Cerebellar nuclear complex (tissue), 1 donor: ENCODE data around the gene MYH11.
"Not testable (repeated sequence)": the region's sequence is repeated elsewhere in the genome, so short reads cannot be mapped to it uniquely, and the experiment has no call there.

ENCODE experiments used
- DNase-seq, 2 experiments: peaks; one replicate each; lab custom pipeline; 2025; lab: John Stamatoyannopoulos, UW

Gene MYH11

DNA sequence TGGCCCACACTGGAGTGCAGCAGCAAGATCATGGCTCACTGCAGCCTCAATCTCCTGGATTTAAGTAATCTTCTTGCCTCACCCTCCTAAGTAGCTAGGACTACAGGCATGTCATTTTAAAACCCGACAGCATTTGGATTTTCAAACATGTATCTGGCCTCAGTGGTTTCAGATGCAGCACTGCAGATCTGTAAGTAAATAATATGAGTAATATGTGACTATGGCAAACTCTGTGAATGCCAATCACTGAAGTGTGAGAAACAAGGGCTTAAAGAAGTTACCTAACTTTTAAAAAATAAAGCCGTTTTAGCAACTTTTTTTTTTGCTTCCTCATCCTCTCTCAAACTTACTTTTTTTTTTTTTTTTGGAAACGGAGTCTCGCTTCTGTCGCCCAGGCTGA lies 19.7 kb upstream of the MYH11 start:
- no peak for DNase-seq

DNA sequence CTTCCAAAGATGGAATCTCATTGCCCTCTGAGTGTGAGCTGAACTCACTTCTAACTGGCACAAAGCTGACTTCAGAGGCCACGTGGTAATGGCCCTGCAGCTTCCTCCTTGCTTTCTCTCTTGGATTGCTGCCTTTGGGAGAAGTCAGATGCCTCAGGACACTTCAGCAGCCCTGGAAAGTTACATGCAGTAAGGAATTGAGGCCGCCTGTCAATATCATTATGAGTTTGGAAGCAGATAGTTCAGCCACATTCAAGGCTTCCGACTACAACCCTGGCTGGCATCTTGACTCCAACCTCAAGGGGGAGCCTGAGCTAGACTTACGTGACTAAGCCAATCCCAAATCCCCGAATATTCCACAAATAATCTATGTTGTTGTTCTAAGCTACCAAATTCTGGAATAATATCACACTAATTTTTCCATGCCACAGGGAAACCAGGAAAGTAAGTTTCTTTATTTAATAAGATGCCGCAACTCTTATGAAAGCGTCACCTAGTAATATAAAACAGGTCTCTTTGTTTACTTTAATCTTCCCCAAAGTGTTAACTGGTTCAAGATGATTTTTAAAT lies 18.0 kb upstream of the MYH11 start:
- DNase-seq, result no peak

DNA sequence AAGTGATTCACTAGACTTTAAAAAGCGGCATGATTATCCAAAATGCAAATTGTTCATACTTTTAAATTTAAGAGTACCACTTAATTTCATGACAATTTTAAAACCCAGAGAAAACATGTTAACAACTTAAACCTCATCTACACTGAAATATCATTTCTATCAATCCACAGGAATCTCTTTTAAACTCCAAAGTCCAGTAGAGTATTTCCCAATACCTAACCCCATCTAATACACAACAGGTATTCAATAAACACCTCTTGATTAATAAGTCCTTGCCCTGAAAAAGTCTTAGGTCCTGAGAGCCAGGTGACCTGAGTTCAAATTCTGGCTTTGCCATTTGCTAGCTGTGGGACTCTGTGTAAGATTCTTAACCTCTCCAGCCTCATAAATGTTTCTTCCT lies 16.9 kb upstream of the MYH11 start:
- DNase-seq, result no peak

DNA sequence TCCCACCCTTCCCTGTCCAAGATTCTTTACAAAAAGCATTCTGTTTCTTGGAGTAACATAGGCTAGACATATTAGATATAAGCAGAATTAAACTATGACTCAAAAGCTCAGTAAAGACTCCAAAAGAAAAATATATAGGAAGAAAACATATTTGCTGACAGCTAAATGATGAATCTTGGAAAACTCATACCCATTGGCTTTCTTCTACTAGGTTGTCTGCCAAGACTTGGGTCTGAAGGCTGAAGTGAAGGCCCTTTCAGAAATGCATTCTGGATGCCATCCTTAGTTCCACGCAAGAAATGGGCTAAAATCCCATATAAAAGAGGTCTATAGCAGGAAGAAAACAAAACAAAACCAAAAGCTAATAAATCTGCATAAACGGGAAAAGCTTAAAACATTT lies 16.5 kb upstream of the MYH11 start:
- no peak for DNase-seq

DNA sequence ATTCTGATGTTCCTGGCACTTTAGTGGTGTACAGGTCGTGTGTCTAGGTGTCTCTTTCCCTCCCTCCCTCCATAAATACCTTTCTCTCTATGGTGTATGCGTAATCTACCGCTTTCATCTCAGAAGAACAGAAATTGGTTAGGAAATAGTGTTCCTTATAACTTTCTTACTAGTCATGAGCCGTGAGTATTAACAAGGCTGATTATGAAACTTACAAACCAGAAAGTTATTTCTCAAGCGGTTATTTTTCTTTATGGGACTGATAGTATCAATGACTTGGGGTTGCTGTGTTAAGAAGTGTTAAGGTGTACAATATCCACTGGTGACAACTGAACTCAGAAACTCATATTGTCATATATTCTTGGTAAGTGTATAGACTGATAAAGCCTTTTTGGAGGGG lies 13.2 kb upstream of the MYH11 start:
- no peak for DNase-seq

DNA sequence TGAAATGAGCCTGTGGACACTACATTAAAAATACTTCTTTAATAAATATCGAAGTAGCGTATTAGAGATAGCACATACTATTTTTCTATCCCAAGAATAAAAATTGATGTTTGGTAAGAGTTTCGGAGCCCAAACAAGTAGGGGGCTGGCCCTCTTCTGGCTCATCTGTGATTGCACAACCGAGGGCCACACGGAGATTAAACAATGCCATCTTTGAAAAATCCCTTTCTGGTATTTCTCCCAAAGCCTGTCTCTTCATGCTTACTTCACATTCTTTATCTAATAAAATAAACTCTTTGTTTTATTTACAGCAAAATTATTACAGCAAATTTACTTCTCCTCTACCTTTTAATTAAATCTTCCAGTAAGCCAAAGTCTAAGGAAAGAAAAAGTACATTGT lies 9.6 kb upstream of the MYH11 start:
- no peak for DNase-seq

DNA sequence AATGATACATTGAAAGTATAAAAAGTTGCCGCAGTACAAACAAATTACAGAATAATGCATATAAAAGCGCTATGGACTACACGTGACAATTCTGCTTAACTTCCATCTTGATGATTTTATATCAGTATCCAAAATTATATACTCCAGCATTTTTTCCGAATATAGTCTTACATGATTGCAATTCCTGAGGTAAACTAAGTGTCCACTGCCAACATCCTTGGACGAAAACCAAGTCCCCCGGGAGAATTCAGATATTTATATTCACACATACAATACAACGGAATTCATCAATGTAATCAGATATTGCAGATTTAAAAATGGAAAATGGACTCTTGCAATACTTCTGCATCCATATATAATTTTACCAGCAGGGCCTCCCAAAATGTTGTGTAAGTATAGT lies 8.9 kb upstream of the MYH11 start:
- DNase-seq, result no peak

DNA sequence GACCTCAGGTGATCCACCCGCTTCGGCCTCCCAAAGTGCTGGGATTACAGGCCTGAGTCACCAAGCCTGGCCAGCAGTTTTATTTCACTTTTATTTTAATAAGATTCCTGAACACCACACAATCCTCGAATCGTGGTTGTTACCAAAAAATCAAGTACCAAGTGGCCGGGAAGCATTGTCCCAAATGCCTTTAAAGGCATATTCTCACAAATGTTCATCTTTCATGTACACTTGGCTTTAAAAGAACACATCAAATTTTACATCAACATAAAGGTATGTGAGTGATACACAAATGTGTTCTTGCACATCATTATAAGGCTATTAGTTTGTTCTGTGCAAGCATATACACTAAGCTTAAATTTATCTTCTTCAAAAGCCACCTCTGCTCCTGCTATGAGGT lies 8.1 kb upstream of the MYH11 start:
- DNase-seq, result no peak

DNA sequence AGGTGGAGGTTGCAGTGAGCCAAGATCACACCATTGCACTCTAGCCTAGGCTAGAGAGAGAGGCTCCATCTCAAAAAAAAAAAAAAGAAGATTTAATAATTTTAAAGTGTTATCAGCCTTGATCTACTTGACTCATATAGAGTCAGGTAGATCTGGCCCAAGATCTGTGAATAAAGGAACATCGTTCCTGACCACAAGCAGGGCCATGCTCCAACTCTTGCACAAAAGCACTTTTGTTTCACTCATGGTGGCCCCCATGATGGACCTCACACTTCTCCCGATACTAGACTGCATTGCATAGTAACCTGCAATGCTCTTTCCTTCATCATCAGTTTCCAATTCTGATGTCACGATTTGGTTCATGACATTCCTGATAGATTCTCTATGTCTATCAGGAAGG lies 5.2 kb upstream of the MYH11 start:
- DNase-seq, result no peak

DNA sequence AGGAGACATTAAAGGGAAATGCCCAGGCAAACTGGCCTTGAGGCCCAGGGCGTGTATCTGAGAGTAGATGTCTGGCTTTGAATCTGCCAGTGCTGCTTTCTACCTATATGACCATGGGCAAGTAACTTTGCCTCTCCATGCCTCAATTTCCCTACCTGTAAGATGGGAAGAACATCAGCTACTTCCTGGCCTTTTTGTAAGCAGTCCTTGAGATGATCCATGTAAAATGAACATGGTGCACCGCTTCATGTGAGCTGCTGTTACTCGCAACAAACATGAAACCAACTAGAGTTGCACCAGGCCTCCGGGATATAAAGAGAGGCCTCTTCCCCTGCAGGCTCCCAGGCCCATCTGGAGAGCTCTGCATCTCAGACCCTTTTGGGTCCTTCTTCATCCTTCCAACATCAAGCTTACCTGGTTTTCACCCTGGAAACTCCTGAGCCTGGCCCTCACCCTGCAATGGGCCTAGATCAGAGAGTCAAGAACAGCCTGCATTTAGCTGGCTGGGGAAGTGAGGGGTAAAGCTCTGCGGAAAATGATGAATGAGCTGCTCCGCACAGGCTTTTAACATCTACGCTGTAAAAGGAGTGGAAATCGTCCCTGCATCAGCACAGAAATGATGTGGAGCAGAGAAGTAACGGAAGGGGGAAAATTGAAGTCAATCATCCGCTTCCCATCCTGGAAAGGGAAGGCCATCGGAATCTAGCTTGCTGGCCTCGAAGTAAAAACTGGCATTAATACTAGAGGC lies 2.3 kb upstream of the MYH11 start:
- DNase-seq, result no peak

DNA sequence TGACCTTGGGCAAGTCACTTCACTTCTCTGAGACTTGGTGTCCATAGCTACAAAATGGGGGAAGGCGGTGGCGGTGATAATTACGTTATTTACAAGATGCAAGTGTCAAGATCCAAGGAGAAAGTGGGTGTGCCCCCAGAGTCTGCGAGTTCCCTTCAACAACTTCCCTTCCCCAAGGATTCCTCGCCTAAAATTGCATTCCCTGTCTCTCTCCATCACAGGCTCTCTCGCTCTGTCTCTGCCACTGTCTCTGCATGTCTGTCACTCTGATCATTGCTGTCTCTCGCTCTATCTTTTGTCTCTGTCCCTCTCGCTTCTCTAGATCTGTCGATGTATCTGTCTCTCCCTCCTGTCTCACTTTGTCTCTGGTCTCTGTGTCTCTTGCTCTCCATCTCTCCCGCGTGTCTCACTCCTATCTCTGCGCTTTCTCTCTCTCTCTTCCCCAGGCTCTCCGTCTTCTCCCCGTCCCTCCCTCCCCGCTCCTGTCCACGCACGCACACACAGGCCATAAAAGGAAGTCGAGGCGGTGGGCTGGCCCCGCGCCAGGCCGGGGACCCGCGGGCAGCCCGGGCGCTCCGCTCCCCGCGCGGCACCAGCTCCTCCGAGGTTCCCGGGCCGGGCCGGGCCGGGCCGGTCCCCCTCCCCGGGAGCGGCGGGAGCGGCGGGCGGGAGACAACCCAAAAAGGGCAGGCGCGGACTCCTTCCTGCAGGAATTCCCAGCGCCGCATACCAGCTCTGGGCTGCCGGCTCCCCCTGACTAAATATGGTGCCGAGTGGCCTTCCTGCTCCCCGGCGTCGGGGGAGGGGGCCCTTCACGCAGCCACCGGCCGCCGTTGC lies 1.1 kb upstream of the MYH11 start:
- DNase-seq, result no peak

DNA sequence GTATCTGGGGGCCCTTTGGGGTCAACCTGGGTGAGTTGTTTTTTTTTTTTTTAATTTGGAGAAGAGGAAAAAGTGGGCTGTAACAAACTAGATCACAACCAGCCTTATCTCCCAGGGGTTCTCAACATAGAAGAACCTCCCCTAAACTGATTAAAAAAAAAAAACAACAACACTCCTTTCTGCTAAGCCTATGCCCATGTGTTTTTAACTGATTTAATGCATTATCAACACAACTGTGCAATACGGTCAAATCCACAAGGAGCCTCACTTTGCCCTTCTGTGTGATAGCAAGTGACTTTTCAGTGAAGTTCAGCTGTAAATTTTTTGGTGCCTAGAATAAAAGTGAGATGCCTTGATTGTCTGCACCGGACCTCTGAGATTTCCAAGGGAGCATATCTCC lies 646 bp downstream of the MYH11 start:
- no peak for DNase-seq

DNA sequence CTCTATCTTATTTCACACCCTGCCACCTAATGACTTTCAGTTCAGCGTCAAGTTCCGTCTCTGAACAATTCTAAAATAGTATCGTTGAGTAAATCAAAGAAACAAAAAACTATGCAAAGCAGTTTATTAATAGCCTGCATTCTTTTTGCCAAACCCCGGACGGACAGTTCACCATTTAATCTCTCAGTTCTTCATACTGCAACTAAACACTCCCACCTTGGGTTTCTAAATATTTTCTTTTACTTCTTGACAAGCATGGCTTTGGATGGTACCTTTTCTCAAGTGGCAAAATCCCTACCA lies 1.2 kb downstream of the MYH11 start:
- no peak for DNase-seq

DNA sequence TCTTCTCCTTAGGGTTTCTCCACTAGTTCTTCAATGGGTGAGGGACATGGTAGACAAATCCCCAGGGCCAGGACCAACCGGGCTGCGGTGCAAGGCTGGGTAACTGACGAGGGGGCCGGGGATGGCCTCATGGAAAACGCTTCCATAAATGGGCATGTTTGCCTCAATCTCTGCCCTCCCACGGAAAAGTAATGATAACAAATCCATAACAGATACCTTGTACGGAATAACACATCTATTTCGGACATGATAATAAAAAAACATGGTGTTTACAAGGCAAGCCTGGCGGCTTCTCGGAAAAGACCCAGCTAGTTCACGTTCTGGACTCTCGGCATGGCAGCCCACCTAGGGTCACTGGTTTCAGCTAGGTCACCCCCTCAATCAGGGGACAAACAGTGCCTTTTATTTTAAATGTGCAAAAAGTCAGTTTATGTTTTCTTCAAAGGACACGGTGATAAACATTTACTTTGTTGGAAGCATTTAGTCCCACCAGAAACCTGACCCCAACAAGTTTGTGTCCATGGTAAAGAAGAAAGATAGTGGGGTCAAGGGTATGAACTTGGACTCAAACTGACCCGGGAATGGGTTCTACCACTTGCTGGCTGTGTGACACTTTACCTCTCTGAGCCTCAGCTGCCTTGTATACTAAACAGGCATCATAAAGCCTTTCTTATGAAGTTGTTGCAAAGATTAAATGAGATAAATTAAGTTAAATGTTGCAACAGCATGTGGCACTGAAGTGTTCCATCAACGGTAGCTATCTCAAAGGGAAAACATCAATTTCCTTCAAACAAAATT lies 1.7 kb downstream of the MYH11 start:
- no peak for DNase-seq

DNA sequence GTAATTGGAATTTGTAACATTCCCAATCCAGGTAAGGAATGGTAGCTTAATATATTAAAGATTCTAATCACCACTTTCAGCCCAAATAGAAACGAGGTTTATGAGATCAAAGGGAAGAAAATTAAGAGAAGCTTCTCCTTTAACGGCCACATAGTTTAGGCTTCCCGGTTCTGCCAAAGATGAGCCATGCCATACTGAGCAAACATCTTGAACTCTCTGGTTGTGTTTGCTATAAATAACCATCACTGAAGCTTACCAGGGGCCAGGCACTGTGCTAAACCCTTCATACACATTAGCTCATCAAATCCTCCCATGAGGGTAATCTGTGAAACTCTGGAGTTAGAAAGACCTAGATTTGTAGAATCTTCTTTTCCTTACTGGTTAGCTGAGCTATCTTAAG lies 2.8 kb downstream of the MYH11 start:
- no peak for DNase-seq

DNA sequence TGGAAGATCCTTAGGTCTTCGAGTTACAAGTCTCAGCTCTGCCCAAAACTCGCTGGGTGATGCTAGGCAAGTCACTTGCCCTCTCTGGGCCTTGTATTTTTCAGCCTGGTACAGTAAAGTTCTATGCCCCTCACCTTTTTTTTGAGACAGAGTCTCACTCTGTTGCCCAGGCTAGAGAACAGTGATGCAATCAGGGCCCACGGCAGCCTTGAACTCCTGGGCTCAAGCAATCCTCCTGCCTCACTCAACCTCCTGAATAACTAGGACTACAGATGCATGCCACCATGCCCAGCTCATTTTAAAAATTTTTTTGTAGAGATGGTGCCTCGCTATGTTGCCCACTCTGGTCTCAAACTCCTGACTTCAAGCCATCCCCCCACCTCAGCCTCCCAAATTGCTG lies 3.8 kb downstream of the MYH11 start:
- no peak for DNase-seq

DNA sequence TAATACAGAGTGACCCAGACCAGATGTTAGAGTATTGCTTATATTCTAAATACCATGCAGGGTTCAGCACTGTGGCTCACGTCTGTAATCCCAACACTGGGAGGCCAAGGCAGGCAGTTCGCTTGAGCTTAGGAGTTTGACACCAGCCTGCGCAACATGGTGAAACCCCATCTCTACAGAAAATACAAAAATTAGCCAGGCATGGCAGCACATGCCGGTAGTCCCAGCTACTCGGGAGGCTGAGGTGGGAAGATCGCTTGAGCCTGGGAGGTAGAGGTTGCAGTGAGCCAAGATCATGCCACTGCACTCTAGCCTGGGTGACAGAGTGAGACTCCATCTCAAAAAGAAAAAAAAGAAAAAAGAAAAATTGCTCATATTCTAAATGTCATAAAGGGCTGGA lies 6.3 kb downstream of the MYH11 start:
- not testable (repeated sequence) for DNase-seq

DNA sequence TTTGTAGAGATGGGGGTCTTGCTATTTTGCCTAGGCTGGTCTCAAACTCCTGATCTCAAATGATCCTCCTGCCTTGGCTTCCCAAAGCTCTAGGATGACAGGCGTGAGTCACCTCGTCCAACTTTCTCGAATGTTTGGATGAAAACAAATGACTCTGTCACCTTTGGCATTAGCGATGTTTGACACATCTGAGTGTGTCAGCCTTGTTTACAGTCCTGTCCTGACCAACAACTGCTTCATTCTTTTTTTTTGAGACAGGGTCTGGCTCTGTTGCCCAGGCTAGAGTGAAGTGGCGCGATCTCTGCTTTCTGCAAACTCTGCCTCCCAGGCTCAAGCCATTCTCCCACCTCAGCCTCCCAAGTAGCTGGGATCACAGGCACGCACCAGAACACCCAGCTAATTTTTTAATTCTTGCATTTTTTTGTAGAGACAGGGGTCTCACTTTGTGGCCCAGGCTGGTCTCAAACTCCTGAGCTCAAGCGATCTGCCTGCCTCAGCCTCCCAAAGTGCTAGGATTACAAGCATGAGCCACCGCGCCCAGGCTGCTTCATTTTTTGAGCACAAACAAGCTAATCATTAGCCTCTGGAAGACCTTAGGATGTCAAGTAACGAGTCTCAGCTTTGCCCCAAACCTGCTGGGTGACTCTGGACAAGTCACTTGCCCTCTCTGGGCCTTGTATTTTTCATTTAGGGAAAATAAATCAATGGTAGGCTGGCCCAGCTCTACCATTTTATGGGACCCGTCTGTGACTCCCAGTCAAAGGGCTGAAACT lies 7.4 kb downstream of the MYH11 start:
- no peak for DNase-seq

DNA sequence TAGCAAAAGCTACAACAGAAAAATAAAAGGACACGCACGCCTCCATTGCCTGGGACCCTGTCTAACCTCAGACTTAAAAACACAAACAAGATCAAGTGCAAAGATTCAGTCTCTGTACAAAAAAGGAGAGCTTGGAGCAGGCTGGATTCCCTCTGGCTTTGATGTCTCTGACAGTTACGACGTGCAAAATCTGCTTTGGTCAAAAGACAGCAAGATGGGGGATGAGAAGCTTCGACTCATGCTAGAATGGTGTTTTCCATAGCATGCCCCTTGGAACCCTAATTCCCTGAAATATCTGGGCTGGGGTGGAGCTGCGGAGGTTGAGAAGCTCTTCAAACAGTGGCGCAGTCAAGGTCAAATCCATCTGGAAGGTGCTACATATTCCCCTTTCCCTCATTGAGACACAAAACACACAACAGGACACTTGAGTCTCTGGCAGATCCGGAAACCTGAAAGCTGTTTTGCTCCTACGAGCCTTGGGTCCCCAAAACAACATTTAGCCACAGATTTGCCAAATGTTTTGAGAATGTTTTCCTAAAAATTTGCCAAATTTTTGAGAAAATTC lies 9.1 kb downstream of the MYH11 start:
- DNase-seq, result no peak

DNA sequence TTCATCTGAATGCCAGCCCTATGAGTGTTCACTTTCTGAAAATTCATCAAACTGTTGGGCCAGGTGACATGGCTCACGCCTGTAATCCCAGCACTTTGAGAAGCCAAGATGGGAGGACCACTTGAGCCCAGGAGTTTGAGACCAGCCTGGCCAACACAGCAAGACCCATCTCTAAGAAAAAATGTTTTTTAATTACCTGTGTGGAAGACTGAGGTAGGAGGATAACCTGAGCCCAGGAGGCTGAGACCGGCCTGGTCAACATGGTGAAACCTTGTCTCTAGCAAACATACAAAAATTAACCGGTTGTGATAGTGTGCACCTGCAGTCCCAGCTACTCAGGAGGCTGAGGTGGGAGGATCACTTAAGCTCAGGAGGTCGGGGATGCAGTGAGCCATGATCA lies 10.3 kb downstream of the MYH11 start:
- DNase-seq, result no peak

DNA sequence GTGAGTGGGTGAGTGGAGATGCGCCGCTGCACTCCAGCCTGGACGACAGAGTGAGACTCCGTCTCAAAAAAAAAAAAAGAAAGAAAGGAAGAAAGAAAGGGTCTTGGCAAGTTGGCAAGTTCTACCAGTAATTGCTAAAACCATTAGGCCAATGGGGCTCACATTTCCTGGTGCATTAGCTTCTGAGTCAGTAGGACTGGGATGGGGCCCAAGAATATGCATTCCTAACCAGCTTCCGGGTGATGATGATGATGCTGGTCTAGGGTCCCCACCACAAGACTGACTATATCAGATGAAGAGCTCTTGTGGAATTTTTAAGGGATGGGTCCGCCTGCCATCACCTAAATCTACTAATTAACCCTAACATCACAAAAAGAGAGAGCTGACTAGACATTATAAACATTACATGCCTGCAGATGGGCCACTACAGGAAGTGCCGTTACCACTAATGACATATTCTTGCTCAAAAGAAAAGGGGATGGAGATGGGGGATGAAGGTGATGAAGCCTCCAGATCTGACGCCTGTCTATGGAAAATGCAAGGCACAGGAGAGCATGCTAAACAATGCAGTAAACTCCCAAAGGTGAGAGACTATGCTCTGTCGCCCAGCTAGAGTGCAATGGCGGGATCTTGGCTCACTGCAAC lies 13.1 kb downstream of the MYH11 start:
- DNase-seq, result no peak
